Measurements from ENCODE around the gene CRTAC1. TPM values are rescaled to one million over a fixed set of nuclear protein-coding genes. Genes with fewer than 3 reads are reported as not detected.

The CRTAC1 gene
- total and polyA plus RNA-seq, 12 donors: 0.22 to 12.4 (median 1.4) TPM

DNA sequence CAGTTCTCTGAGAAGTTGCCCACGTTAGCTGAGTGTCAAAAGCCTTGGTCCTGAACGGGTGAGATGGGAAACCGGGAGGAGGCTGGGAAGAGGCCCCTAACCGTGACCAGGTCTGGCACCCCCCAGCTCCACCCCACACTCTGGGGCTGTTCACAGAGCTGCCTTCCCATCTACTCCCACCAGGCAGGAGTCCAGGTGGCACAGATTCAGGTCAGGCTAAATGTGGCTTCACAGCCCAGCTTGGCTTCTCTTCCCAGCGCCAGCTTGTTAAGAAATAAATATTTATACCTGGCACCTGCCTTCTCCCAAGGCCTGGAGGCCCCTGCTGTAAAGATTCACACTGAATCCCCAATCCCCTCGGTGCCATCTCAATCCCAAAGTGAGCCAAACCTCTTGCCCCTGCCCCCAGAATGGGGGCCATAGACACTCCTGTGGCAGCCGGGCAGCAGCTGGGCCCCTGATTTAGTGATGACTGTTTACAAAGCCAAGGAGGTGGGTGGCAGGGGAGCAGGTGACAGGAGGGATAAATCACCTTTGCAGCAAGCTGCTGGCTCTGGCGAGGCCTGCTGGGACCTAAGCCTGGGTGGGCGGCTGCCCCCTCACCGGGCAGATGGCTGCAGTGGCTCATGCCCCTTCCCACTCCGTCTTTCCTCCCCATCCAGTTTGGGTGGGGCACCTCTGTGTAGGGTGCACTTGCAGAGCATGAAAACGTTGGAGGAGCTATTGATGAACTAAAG is 108.2 kb downstream of the CRTAC1 start:
- peak; percentile 55 to 92 (median 76) for ATAC-seq
- Histone ChIP-seq H3K9me3 (no peaks in the 10 kb centered on the region), H3K27me3 (peaks cover 0 to 30% (median 2%) of the 10 kb centered on the region in 7 donors), H3K27ac (peak overlapping the region in 7 of 10 donors; percentile 25 to 74 (median 55)), H3K36me3 (no peaks in the 10 kb centered on the region), H3K4me1 (peaks cover 0 to 20% (median 8%) of the 10 kb centered on the region in 9 donors), H3K4me3 (no peak overlapping the region)
- intact Hi-C loops (cut with DNase I): loop anchor here in 2 of 10 donors (5.0 to 10.0 kb wide), 2 partner anchors 105 to 393 kb away; no protein-coding TSS in a partner anchor
- 43 to 47% methylated on average over 12 of the region's 12 CpGs for WGBS, 2 donors
- TF ChIP-seq, protein P1, sequence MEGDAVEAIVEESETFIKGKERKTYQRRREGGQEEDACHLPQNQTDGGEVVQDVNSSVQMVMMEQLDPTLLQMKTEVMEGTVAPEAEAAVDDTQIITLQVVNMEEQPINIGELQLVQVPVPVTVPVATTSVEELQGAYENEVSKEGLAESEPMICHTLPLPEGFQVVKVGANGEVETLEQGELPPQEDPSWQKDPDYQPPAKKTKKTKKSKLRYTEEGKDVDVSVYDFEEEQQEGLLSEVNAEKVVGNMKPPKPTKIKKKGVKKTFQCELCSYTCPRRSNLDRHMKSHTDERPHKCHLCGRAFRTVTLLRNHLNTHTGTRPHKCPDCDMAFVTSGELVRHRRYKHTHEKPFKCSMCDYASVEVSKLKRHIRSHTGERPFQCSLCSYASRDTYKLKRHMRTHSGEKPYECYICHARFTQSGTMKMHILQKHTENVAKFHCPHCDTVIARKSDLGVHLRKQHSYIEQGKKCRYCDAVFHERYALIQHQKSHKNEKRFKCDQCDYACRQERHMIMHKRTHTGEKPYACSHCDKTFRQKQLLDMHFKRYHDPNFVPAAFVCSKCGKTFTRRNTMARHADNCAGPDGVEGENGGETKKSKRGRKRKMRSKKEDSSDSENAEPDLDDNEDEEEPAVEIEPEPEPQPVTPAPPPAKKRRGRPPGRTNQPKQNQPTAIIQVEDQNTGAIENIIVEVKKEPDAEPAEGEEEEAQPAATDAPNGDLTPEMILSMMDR (IDR thresholded peaks at IDR 0.05): no peak
- peak; percentile 44 to 67 for DNase-seq

DNA sequence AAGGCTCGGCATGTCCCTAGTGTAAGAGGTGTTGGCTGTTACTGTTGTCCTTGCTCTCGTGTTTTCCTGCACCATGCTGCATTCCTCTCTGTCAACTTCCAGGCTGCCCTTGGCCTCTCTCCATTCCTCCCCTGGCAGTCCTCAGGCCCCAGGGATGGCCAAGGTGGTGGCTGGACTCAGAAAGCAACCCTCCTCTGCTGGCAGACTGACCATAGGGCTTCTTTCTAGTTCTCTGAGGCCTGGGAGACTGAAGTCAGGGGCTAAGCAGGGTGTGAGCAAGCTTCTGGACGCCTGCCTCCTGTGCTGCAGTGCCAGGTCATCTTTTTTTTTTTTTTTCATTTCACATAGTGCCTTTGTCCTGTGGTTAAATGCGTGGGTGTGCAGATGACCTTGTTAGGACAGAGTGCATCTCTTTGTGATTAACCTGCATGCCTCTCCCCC is 108.8 kb downstream of the CRTAC1 start:
- Histone ChIP-seq H3K27ac (peak overlapping the region in 7 of 10 donors; percentile 25 to 74 (median 55)), H3K9me3 (no peaks in the 10 kb centered on the region), H3K36me3 (no peaks in the 10 kb centered on the region), H3K4me3 (no peak overlapping the region), H3K4me1 (peaks cover 0 to 26% (median 13%) of the 10 kb centered on the region in 9 donors), H3K27me3 (peaks cover 0 to 25% (median 0%) of the 10 kb centered on the region in 7 donors)
- intact Hi-C loops (cut with DNase I): loop anchor here in 2 of 10 donors (5.0 to 10.0 kb wide), 2 partner anchors 106 to 393 kb away; no protein-coding TSS in a partner anchor
- DNase-seq (peak; percentile 39 to 55), ATAC-seq (peak; percentile 36 to 88 (median 82))
- 13 to 16% methylated on average over 4 of the region's 4 CpGs for WGBS, 2 donors
- TF ChIP-seq, protein P1 (IDR thresholded peaks at IDR 0.05): no peak

DNA sequence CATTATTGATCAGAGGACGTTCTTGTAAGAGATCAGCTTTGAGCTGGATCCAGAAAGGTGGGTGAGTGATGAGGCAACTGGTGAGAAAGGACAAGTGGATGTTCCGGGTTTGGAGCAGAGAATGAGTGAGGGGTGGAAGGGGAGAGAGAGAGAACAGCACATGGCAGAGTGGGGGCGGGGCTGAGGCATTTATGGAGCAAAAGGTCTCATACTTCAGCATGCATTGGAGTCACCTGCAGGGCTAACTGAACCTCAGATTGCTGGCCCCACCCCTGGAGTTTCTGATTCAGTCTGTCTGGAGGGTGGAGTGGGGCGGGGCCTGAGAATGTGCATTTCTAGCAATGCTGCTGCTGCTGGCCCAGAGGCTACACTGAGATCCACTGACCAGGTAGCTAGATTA is 109.6 kb downstream of the CRTAC1 start:
- intact Hi-C loops (cut with DNase I): loop anchor here in 2 of 10 donors (5.0 to 10.0 kb wide), 2 partner anchors 106 to 394 kb away; no protein-coding TSS in a partner anchor
- Histone ChIP-seq H3K36me3 (no peaks in the 10 kb centered on the region), H3K4me1 (peaks cover 0 to 32% (median 13%) of the 10 kb centered on the region in 9 donors), H3K27ac (peak overlapping the region in 6 of 10 donors; percentile 22 to 74 (median 58)), H3K9me3 (no peaks in the 10 kb centered on the region), H3K27me3 (peaks cover 0 to 21% (median 0%) of the 10 kb centered on the region in 7 donors), H3K4me3 (no peak overlapping the region)
- WGBS, 2 donors: 48 to 63% methylated on average over 4 of the region's 4 CpGs
- TF ChIP-seq, protein P1 (IDR thresholded peaks at IDR 0.05): no peak
- DNase-seq: no peak
- no peak for ATAC-seq

GRCh38 chr10:97919012-97919411 is 111.4 kb downstream of the CRTAC1 start:
- peaks cover 0 to 18% (median 6%) of the 10 kb centered on the region in 7 donors for H3K27me3 ChIP-seq
- 50 to 56% methylated on average over 3 of the region's 3 CpGs for WGBS, 2 donors
- DNase-seq (no peak), ATAC-seq (no peak)
- no peak overlapping the region for H3K27ac ChIP-seq
- no peaks in the 10 kb centered on the region for H3K9me3 ChIP-seq
- TF ChIP-seq, protein P1 (IDR thresholded peaks at IDR 0.05): no peak
- intact Hi-C loops (cut with DNase I): loop anchor here in 5 of 10 donors (5.0 to 10.0 kb wide), 4 partner anchors 108 to 396 kb away; no protein-coding TSS in a partner anchor
- H3K4me3 ChIP-seq: no peak overlapping the region
- H3K4me1 ChIP-seq: peaks cover 4 to 38% (median 13%) of the 10 kb centered on the region in 9 donors
- no peaks in the 10 kb centered on the region for H3K36me3 ChIP-seq
